ENCODE data around the gene BCS1L.

The BCS1L gene

DNA sequence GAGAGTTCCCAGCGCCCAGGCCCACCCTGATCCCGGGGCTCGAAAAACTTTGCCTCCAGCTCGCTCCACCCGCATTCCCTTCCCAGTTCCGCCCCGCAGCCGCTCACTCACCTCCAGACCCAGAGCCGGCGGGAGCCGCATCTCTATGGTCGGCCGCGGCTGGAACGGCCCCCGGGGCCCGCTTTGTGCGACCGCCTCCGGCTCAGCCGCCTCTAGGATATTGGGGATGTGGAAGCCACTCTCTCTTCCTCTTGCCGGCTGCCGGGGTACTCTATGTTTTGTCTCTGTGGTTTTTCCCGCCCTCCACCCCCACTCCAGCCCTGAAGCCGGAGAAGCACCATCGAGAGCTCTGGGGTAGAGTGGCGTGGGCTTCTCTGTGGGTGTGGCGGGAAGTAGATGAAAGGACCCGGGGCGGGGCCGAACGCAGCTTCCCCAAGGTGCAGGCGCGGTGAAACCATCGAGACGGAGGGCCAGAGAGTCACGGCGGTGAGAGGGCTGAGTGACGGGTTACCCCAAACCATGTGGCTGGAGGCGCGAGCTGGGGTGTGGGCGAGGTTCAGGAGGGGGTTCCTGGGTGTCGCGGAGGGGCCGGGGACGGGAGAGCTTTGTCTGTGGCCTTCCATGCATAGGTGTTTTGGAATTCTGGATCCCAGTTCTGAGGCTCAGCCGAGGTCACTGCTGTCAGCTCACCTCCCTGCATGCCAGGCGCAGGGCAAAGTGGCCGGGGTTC is at the start of gene BCS1L, which contains the start of gene ZNF142:
BCS1L (plus strand) TSS at position 426 of the 730 bp plus-strand sequence. CDS start 1,305 bp downstream, outside the sequence.
ZNF142 (minus strand) TSS at position 366 of the 730 bp plus-strand sequence. CDS start 3,194 bp downstream, outside the sequence.
- peak; percentile 98 for DNase-seq

DNA sequence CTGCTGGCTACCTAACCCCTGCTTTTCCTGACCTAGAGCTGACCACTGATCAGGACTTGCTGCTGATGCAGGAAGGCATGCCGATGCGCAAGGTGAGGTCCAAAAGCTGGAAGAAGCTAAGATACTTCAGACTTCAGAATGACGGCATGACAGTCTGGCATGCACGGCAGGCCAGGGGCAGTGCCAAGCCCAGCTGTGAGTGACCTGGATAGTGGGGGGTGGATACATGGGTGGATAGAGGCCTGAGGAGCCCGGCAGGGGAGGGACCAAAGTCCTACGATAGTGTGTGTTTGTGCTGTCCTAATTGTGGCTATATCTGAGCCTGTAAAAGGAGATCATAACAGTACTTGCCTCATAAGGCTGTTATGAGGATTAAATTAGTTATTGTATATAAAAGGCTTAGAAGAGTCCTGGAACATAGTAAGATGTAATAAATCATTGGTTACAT is 43.6 kb upstream of the BCS1L start:
- no peak for DNase-seq

- DNase-seq, result no peak
Observed at GRCh38 chr2:218618102-218618860, 41.2 kb upstream of the BCS1L start.

DNA sequence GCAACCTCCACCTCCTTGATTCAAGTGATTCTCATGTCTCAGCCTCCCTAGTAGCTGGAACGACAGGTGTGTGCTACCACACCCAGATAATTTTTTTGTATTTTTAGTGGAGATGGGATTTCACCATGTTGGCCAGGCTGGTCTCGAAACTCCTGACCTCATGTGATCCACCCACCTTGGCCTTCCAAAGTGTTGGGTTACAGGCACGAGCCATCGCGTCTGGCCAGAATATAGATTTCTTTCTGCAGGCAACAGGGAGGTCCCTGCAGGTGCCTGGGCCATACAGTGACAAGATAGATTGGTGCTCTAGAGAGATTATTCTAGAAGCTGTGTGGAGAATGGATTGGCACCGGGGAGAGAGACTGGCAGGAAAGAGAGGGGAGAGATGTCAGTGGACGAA is 38.5 kb upstream of the BCS1L start:
- no peak for DNase-seq

GRCh38 chr2:218622606-218623365 is 36.7 kb upstream of the BCS1L start:
- DNase-seq, result no peak

DNA sequence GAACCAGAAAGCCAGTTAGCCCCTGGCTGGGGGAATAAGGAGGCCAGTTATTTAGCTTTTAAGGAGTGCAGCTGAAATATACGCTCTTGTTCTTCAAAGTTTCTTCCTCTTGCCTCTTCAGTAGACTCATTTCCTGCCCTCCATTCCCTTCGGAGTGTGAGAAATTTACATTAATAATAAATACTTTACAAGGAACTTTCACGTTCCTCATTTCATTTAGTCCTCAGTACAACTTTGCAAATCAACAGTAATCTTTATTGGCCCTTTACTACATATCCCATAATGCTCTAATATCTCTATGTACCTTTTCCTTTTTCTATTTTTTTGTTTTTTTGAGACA is 36.1 kb upstream of the BCS1L start:
- DNase-seq, result no peak

DNA sequence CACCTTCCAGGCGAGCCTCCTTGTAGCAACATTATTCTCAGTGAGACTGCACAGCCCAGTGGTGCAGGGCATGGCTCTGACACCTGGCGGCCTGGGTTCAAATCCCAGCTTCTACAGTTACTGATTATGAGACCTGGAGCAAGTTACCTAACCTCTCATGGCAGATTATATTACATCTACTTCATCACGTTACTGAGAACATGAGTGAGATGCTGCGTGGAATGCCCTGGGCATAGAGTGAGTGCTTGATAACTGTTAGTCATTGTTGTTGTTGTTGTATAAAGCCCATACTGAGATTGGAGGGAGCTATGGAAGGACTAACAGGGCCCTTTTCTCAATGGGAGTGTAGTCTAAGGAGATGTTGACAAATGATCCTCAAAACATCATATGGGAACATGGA is 33.1 kb upstream of the BCS1L start:
- DNase-seq, result no peak

DNA sequence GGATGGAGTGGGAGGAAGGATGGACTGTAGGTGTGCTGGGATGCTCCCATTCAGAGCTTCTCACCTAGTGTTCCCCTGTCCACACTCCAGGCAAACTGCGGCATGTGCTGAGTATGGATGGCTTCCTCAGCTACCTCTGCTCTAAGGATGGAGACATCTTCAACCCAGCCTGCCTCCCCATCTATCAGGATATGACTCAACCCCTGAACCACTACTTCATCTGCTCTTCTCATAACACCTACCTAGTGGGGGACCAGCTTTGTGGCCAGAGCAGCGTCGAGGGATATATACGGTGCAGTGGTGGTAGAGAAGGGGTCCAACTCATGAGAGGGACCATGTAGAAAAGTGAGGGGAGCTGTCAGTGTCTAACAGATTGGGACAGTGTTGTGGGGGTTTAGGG is 31.5 kb upstream of the BCS1L start:
- DNase-seq, result no peak

GRCh38 chr2:218631837-218632236 is 27.6 kb upstream of the BCS1L start:
- no peak for DNase-seq

- no peak for DNase-seq
Observed at GRCh38 chr2:218635719-218636118, 23.8 kb upstream of the BCS1L start.

- no peak for DNase-seq
Observed at GRCh38 chr2:218638372-218638771, 21.1 kb upstream of the BCS1L start.

DNA sequence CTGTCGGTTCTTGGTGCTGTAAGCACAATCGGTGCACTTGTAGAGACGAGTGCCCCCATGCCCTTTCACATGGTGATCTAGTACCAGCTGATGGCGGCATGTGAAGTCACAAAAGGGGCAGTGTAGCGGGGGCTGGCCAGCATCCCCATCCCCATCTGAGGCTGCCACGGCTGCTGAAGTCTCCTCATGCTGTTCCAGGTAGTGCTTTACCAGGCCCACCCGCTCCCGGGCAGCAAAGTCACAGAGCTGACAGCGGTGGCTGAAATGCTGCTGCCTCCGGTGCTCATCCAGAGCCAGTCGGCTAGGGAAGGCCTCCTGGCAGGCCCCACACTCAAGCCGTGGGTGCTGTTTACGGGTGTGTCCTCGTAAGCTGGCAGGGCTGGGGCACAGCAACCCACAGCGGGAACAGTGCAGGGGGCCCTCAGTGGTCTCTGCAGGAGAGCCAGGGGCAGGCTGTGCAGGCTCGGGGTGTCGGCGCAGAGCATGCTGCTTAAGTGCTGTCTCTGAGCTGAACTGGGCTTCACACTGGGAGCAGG is 17.3 kb upstream of the BCS1L start:
- no peak for DNase-seq

DNA sequence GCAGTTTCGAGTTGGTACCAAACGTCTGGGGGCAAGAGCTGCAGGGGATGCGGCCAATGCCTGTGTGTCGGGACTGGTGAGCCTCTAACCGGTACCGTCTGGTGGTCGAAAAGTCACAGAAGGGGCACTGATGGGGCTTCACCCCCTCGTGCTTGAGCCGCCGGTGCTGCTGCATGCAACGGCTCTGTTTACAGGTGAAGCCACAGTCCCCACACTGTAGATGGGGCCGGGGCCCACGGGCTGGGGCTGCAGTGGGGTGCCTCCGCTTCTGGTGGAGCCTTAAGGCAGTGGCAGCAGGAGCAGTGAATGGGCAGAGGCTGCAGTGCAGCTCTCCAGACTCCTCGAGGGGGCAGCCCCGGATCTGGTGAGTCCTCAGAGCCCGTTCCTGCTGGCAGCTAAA is 16.7 kb upstream of the BCS1L start:
- DNase-seq, result no peak

- no peak for DNase-seq
Observed at GRCh38 chr2:218643751-218644310, 15.7 kb upstream of the BCS1L start.

DNA sequence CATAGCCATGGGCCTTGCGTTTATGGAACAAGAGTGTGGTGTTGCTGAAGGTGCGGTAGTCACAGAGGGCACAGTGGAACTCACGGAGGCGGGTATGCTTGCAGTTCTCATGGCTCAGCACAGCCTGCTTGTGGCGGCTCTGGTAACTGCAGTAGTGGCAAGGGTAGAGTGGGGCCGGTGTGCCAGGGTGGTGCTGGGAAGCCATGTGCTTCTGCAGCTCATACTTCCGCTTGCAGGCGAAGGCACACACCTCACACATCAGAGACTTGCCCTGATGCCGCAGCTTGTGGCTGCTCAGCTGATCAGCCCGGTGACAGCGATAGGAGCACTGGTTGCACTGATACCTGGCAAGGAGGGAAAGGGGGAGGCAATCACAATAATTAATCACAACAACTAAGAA is 14.8 kb upstream of the BCS1L start:
- DNase-seq, result no peak

GRCh38 chr2:218645126-218645525 is 14.4 kb upstream of the BCS1L start:
- DNase-seq, result no peak

DNA sequence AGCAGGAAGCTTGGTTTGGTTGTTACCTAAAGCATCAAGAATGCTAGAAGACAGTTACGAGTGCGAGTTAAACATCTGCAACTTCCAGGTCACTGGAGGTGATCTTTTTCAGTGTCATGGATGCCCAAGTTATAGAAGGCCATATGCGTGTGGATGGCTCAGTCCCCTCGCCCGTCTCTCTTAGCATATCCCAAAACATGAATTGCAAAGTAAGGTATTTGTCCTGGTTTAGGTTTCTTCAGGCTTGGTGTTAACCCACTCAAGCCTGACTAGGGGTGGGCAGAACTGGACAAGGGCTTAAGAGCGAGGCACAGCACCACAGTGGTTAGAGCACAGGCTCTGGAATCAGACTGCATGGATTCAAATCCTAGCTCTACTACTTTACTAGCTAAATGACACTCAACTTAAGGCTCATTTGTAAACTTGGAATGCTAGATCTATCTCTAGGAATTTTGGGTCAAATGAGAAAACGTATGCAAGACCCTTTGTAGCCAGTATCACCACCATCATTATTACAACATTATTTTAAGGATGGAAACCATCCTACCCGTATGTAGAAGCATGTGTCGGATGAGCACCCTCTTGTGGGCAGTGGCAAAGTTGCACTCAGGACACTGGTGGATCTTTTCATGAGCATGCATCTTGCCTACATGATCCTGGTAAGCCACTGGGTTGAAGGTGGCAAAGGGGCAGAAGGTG is 11.2 kb upstream of the BCS1L start:
- peak; percentile 60 for DNase-seq

DNA sequence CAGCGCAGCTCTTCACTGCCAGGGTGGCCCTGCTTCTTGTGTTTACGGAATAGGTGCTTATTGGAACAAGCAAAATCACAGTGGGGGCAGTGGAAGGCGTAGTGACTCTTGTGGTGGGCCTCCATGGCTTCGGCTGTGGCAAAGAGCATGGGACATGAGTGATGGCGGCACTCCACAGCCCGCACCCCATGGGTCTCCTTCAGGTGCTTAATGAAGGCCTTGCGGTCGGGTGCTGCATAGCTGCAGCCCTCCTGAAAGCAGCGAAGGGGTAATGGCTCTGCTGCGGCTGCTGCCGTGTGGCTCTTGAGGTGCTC is 10.7 kb upstream of the BCS1L start:
- DNase-seq, result no peak

GRCh38 chr2:218655751-218656150 is 3.7 kb upstream of the BCS1L start:
- no peak for DNase-seq

DNA sequence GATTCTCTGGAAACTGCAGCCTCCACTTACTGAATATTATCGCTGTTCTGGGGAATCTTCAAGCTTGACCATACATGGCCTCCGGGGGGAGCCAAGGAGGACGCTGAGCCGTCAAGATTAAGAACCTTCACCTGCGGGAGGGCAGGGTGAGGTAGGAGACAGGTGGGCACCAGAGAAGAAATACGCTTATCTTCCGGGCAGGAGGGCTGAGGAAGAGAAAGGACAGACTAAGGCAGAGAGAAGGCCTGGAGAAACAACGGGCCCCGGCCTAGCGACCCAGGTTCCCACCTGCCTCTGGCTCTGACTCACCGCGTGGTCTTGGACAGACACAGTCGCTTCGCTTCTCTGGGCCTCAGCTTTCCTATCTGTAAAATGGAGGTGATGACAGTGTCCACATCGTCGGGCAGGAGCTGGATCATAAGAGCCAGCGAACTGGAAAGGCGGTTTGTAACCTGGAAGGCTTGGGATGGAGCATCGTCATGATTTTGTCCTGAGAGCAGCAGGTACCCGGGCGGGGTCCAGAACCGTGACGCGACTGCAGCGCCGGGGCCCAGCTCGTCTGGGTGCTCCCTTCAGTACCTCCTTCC is 719 bp upstream of the BCS1L start:
- DNase-seq, result peak; percentile 69

DNA sequence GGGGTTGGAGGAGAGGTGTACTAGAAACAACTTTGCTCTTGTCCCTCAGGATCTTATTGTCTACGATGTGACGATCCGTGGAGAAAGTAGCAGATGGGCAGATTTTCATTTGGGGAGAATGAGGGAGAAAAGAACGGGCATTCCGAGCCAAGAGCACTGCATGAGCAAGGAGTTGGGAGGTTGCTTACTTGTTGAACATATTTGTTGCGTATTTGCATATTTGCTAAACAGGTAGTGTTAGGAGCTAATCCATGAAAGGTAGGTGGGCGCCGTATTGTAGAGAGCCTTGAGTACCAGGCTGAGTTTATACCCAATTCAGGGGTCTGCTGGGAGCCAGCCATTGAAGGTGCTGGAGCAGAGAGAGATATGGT is 490 bp downstream of the BCS1L start:
- no peak for DNase-seq

GRCh38 chr2:218662377-218662776 is 2.9 kb downstream of the BCS1L start:
- no peak for DNase-seq

Data from stimulated activated CD4-positive, alpha-beta T cell treated with anti-CD3 and anti-CD28 coated beads, Interleukin-15, amount 100 ng/mL, for 24 hours (primary cell).